ENCODE data around the gene CCDC85B. TPM values are rescaled to one million over a fixed set of nuclear protein-coding genes. Genes with fewer than 3 reads are reported as not detected.

The CCDC85B gene
- total RNA-seq, 1 donor from 2014 or later, result 29.7 TPM

- Histone ChIP-seq H3K27me3 (ENCODE audit: control insufficient read depth, insufficient read depth, low read length) (no peaks in the 10 kb centered on the region), H3K4me3 (ENCODE audit: low read depth, low read length) (no peak overlapping the region), H3K36me3 (ENCODE audit: control insufficient read depth, insufficient read depth, low read length) (no peaks in the 10 kb centered on the region)
- DNase-seq (ENCODE audit: low read depth) (no peak), FAIRE-seq (no peak)
- no peak for TF ChIP-seq CTCF (IDR thresholded peaks at IDR 0.05; ENCODE audit: insufficient read depth, low read length, severe bottlenecking)
Observed at GRCh38 chr11:65934014-65934413, 43.5 kb downstream of the CCDC85B start.

GRCh38 chr11:65937766-65938165, 47.3 kb downstream of the CCDC85B start:
- no peak for DNase-seq (ENCODE audit: low read depth)
- no peak for TF ChIP-seq CTCF (IDR thresholded peaks at IDR 0.05; ENCODE audit: insufficient read depth, low read length, severe bottlenecking)
- FAIRE-seq, result no peak
- no peaks in the 10 kb centered on the region for H3K27me3 ChIP-seq (ENCODE audit: control insufficient read depth, insufficient read depth, low read length)
- H3K4me3 ChIP-seq (ENCODE audit: low read depth, low read length), result no peak overlapping the region
- H3K36me3 ChIP-seq (ENCODE audit: control insufficient read depth, insufficient read depth, low read length), result no peaks in the 10 kb centered on the region

Other genes starting within 250 kb of the CCDC85B start
- gene RELA, start 227.8 kb upstream of the CCDC85B start, total RNA-seq, result 9.5 and 15.2 TPM in 2 replicates
- gene KAT5, start 178.4 kb upstream of the CCDC85B start, total RNA-seq, result 34.8 and 37.6 TPM in 2 replicates
- gene RNASEH2C, start 169.9 kb upstream of the CCDC85B start, total RNA-seq, result 19.8 and 21.1 TPM in 2 replicates
- gene AP5B1, start 109.7 kb upstream of the CCDC85B start, total RNA-seq, result 6.1 and 8.4 TPM in 2 replicates
- 6.3 and 17.8 TPM in 2 replicates for gene OVOL1, start 103.6 kb upstream of the CCDC85B start, total RNA-seq
- gene SNX32, start 56.7 kb upstream of the CCDC85B start, total RNA-seq, result under 0.01 TPM in 1 of 2 replicates, not detected in the other
- 764 and 971 TPM in 2 replicates for gene CFL1, start 32.5 kb upstream of the CCDC85B start, total RNA-seq
- gene MUS81, start 30.2 kb upstream of the CCDC85B start, total RNA-seq, result 58.4 and 63.8 TPM in 2 replicates
- 2.9 and 5.6 TPM in 2 replicates for gene EFEMP2, start 17.9 kb upstream of the CCDC85B start, total RNA-seq
- gene CTSW, start 10.8 kb upstream of the CCDC85B start, total RNA-seq, result not detected in 2 replicates
- 103 and 157 TPM in 2 replicates for gene FIBP, start 2.2 kb upstream of the CCDC85B start, total RNA-seq
- 2.6 and 3.1 TPM in 2 replicates for gene FOSL1, start 9.7 kb downstream of the CCDC85B start, total RNA-seq
- 8.4 and 12.9 TPM in 2 replicates for gene C11orf68, start 28.4 kb downstream of the CCDC85B start, total RNA-seq
- gene DRAP1, start 28.8 kb downstream of the CCDC85B start, total RNA-seq, result 176 and 429 TPM in 2 replicates
- gene TSGA10IP, start 54.8 kb downstream of the CCDC85B start, total RNA-seq, result under 0.01 TPM in 1 of 2 replicates, not detected in the other
- 32.4 and 51.7 TPM in 2 replicates for gene SART1, start 71.1 kb downstream of the CCDC85B start, total RNA-seq
- gene EIF1AD, start 111.5 kb downstream of the CCDC85B start, total RNA-seq, result 39.7 and 44.5 TPM in 2 replicates
- 8.4 and 14.0 TPM in 2 replicates for gene BANF1, start 111.8 kb downstream of the CCDC85B start, total RNA-seq
- 3.9 and 4.4 TPM in 2 replicates for gene CST6, start 121.3 kb downstream of the CCDC85B start, total RNA-seq
- 0.26 TPM in 1 of 2 replicates, not detected in the other for gene CATSPER1, start 135.8 kb downstream of the CCDC85B start, total RNA-seq
- gene GAL3ST3, start 158.5 kb downstream of the CCDC85B start, total RNA-seq, result not detected in 2 replicates
- gene SF3B2, start 161.7 kb downstream of the CCDC85B start, total RNA-seq, result 88.2 and 91.0 TPM in 2 replicates
- gene PACS1, start 179.6 kb downstream of the CCDC85B start, total RNA-seq, result 6.8 and 7.0 TPM in 2 replicates